K562 (cell line): ENCODE results near the gene UTP14A. TPM values are rescaled to one million over a fixed set of nuclear protein-coding genes. Genes with fewer than 3 reads are reported as not detected.

Source experiments
- ARHGAP35 ChIP-seq: fragments of 450-650 bp; IDR thresholded peaks from 2 replicates; pipeline ENCODE4 v1.6.1; 2018; ENCODE audit not compliant: partially characterized antibody
- E2F6 ChIP-seq, 2 experiments: IDR thresholded peaks; 2 replicates each; pipeline ENCODE4 v1.6.1; 2011; ENCODE audit warnings: borderline replicate concordance in 1 of 2, control low read depth in 1 of 2, low read depth in 1 of 2, low read length in 1 of 2, mild to moderate bottlenecking in 1 of 2, mixed read lengths in 1 of 2, moderate library complexity in 1 of 2; ENCODE audit not compliant: insufficient read depth in 1 of 2, insufficient read length in 1 of 2, poor library complexity in 1 of 2, severe bottlenecking in 1 of 2; ENCODE audit errors: extremely low read depth in 1 of 2
- HMGN3 ChIP-seq: IDR thresholded peaks from 2 replicates; pipeline ENCODE4 v1.6.1; 2011; ENCODE audit warnings: borderline replicate concordance, low read depth, mild to moderate bottlenecking, mixed read lengths, low read length; ENCODE audit not compliant: insufficient read length; ENCODE audit errors: extremely low read depth
- KHSRP ChIP-seq: fragments of 450-650 bp; IDR thresholded peaks from 2 replicates; pipeline ENCODE4 v1.6.1; 2017
- MEIS2 ChIP-seq: fragments of 450-650 bp; IDR thresholded peaks from 2 replicates; pipeline ENCODE4 v1.6.1; 2014; ENCODE audit warnings: mild to moderate bottlenecking; ENCODE audit not compliant: partially characterized antibody
- NONO ChIP-seq, 2 experiments: fragments of 200-400 bp in 1 of 2; fragments of 450-650 bp in 1 of 2; formaldehyde crosslinking in 1 of 2; IDR thresholded peaks; 2 replicates each; pipeline ENCODE4 v1.6.1; 2017; ENCODE audit warnings: low read depth in 2 of 2, mild to moderate bottlenecking in 2 of 2, moderate library complexity in 2 of 2, low read length in 1 of 2
- NRF1 ChIP-seq, 2 experiments: fragments of 450-650 bp; IDR thresholded peaks in 1 of 2; conservative IDR thresholded peaks in 1 of 2; 2 replicates each; pipeline ENCODE4 v1.6.1; 2014; ENCODE audit warnings: mild to moderate bottlenecking in 2 of 2
- POLR2G ChIP-seq: fragments of 200-400 bp; formaldehyde crosslinking; IDR thresholded peaks from 2 replicates; pipeline ENCODE4 v1.6.1; 2017; ENCODE audit warnings: low read depth, mild to moderate bottlenecking, antibody characterized with exemption, low read length, moderate library complexity
- SRSF3 ChIP-seq: fragments of 200-400 bp; formaldehyde crosslinking; IDR thresholded peaks from 2 replicates; pipeline ENCODE4 v1.6.1; 2016; ENCODE audit warnings: mild to moderate bottlenecking, low read length, moderate library complexity; ENCODE audit not compliant: insufficient read depth
- TARDBP ChIP-seq: fragments of 450-650 bp; IDR thresholded peaks from 2 replicates; pipeline ENCODE4 v1.6.1; 2016
- TBP ChIP-seq: optimal IDR thresholded peaks from 2 replicates; pipeline ENCODE3; 2011; ENCODE audit warnings: low read depth, low read length, improper control_type of control experiment
- ZNF586 ChIP-seq: fragments of 450-650 bp; formaldehyde crosslinking; conservative IDR thresholded peaks from 2 replicates; pipeline ENCODE4 v1.4.0; 2020; ENCODE audit warnings: mild to moderate bottlenecking, moderate library complexity
- polyA plus RNA-seq, 8 experiments: library from polyadenylated mRNA; depleted of rRNA in 4 of 8; stranded (reverse) in 5 of 8; unstranded in 3 of 8; fragments of >200 nt; fragmentation: Nextera tagmentation in 2 of 8; fragmentation: Illumina TruSeq in 1 of 8; extraction: Ambion mirVana in 2 of 8; extraction: Trizol in 1 of 8; gene quantifications; 2 replicates each; pipeline versions ENCODE4 v1.2.1 to v1.2.3, GENCODE V29; 2011 to 2014; ENCODE audit warnings: inconsistent platforms in 1 of 8, missing spikeins in 1 of 8
- total RNA-seq, 7 experiments: library from RNA; depleted of rRNA in 6 of 7; stranded (reverse); fragments of >200 nt in 6 of 7; fragmentation: Illumina TruSeq in 2 of 7; extraction: Trizol in 2 of 7; gene quantifications; 2 replicates each; pipeline versions ENCODE4 v1.2.1 to v1.2.3, GENCODE V29; 2011 to 2021; ENCODE audit warnings: low replicate concordance in 1 of 7
- TF ChIP-seq, protein P1 (sequence below): fragments of 450-650 bp; IDR thresholded peaks from 2 replicates; pipeline ENCODE4 v1.6.1; 2016; ENCODE audit warnings: mild to moderate bottlenecking, moderate library complexity
- TF ChIP-seq, protein P2 (sequence below): fragments of 450-650 bp; formaldehyde crosslinking; IDR thresholded peaks from 2 replicates; pipeline ENCODE4 v1.4.0; 2020; ENCODE audit warnings: mild to moderate bottlenecking, moderate library complexity

UTP14A gene
- total and polyA plus RNA-seq, 9 of the 15 experiments (the other 6 are each of a cell fraction or from before 2014, with no cell fraction given): 30.5 to 91.0 (median 64.1) TPM

- no peak for TF ChIP-seq SRSF3
- TF ChIP-seq HMGN3: peak; percentile 55
- no peak for TF ChIP-seq KHSRP
- TF ChIP-seq, protein P1, sequence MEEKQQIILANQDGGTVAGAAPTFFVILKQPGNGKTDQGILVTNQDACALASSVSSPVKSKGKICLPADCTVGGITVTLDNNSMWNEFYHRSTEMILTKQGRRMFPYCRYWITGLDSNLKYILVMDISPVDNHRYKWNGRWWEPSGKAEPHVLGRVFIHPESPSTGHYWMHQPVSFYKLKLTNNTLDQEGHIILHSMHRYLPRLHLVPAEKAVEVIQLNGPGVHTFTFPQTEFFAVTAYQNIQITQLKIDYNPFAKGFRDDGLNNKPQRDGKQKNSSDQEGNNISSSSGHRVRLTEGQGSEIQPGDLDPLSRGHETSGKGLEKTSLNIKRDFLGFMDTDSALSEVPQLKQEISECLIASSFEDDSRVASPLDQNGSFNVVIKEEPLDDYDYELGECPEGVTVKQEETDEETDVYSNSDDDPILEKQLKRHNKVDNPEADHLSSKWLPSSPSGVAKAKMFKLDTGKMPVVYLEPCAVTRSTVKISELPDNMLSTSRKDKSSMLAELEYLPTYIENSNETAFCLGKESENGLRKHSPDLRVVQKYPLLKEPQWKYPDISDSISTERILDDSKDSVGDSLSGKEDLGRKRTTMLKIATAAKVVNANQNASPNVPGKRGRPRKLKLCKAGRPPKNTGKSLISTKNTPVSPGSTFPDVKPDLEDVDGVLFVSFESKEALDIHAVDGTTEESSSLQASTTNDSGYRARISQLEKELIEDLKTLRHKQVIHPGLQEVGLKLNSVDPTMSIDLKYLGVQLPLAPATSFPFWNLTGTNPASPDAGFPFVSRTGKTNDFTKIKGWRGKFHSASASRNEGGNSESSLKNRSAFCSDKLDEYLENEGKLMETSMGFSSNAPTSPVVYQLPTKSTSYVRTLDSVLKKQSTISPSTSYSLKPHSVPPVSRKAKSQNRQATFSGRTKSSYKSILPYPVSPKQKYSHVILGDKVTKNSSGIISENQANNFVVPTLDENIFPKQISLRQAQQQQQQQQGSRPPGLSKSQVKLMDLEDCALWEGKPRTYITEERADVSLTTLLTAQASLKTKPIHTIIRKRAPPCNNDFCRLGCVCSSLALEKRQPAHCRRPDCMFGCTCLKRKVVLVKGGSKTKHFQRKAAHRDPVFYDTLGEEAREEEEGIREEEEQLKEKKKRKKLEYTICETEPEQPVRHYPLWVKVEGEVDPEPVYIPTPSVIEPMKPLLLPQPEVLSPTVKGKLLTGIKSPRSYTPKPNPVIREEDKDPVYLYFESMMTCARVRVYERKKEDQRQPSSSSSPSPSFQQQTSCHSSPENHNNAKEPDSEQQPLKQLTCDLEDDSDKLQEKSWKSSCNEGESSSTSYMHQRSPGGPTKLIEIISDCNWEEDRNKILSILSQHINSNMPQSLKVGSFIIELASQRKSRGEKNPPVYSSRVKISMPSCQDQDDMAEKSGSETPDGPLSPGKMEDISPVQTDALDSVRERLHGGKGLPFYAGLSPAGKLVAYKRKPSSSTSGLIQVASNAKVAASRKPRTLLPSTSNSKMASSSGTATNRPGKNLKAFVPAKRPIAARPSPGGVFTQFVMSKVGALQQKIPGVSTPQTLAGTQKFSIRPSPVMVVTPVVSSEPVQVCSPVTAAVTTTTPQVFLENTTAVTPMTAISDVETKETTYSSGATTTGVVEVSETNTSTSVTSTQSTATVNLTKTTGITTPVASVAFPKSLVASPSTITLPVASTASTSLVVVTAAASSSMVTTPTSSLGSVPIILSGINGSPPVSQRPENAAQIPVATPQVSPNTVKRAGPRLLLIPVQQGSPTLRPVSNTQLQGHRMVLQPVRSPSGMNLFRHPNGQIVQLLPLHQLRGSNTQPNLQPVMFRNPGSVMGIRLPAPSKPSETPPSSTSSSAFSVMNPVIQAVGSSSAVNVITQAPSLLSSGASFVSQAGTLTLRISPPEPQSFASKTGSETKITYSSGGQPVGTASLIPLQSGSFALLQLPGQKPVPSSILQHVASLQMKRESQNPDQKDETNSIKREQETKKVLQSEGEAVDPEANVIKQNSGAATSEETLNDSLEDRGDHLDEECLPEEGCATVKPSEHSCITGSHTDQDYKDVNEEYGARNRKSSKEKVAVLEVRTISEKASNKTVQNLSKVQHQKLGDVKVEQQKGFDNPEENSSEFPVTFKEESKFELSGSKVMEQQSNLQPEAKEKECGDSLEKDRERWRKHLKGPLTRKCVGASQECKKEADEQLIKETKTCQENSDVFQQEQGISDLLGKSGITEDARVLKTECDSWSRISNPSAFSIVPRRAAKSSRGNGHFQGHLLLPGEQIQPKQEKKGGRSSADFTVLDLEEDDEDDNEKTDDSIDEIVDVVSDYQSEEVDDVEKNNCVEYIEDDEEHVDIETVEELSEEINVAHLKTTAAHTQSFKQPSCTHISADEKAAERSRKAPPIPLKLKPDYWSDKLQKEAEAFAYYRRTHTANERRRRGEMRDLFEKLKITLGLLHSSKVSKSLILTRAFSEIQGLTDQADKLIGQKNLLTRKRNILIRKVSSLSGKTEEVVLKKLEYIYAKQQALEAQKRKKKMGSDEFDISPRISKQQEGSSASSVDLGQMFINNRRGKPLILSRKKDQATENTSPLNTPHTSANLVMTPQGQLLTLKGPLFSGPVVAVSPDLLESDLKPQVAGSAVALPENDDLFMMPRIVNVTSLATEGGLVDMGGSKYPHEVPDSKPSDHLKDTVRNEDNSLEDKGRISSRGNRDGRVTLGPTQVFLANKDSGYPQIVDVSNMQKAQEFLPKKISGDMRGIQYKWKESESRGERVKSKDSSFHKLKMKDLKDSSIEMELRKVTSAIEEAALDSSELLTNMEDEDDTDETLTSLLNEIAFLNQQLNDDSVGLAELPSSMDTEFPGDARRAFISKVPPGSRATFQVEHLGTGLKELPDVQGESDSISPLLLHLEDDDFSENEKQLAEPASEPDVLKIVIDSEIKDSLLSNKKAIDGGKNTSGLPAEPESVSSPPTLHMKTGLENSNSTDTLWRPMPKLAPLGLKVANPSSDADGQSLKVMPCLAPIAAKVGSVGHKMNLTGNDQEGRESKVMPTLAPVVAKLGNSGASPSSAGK: peak; percentile 70
- TF ChIP-seq, protein P2, sequence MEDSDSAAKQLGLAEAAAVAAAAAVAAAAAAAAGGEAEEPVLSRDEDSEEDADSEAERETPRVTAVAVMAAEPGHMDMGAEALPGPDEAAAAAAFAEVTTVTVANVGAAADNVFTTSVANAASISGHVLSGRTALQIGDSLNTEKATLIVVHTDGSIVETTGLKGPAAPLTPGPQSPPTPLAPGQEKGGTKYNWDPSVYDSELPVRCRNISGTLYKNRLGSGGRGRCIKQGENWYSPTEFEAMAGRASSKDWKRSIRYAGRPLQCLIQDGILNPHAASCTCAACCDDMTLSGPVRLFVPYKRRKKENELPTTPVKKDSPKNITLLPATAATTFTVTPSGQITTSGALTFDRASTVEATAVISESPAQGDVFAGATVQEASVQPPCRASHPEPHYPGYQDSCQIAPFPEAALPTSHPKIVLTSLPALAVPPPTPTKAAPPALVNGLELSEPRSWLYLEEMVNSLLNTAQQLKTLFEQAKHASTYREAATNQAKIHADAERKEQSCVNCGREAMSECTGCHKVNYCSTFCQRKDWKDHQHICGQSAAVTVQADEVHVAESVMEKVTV (CRISPR knock-in tag): no peak
- TF ChIP-seq MEIS2: no peak
- no peak for TF ChIP-seq ZNF586
- peak; percentile 61 to 86 for TF ChIP-seq E2F6 (IDR thresholded peaks at IDR 0.05; ENCODE audit: borderline replicate concordance in 1 of 2, extremely low read depth in 1 of 2, insufficient read depth in 1 of 2, insufficient read length in 1 of 2, low read depth in 1 of 2, low read length in 1 of 2, poor library complexity in 1 of 2, severe bottlenecking in 1 of 2)
- peak; percentile 29 to 32; a peak in 2 of 4 replicates for TF ChIP-seq NRF1 (conservative IDR thresholded peaks at IDR 0.05 in 1 of 2, IDR thresholded peaks at IDR 0.05 in 1 of 2)
- peak; percentile 82 for TF ChIP-seq POLR2G
- TF ChIP-seq TARDBP: no peak
- TF ChIP-seq ARHGAP35: no peak
- peak in 1 of 2 experiments; percentile 36; a peak in 1 of 4 replicates for TF ChIP-seq NONO (IDR thresholded peaks at IDR 0.05; ENCODE audit: low read depth in 2 of 2, low read length in 1 of 2)
- peak; percentile 32 for TF ChIP-seq TBP
Measured at GRCh38 chrX:129932821-129933321, 26.9 kb downstream of the UTP14A start (continued).
